CD8-positive, alpha-beta memory T cell (primary cell): ENCODE data around the gene SORCS2. TPM values are rescaled to one million over a fixed set of nuclear protein-coding genes. Genes with fewer than 3 reads are reported as not detected.

Experiments
- CTCF ChIA-PET: fragments of 350-600 bp; sonication (Branson Sonifier 250); formaldehyde crosslinking; loops from one replicate; lab custom pipeline; 2021; ENCODE audit warnings: antibody characterized with exemption; lab: Charles Lee
- POLR2A ChIA-PET: fragments of 350-600 bp; sonication (Branson Sonifier 250); formaldehyde crosslinking; loops from one replicate; lab custom pipeline; 2021; ENCODE audit warnings: antibody characterized with exemption; lab: Charles Lee
- DNase-seq, 5 donors: peaks; one replicate each; pipeline versions ENCODE4 v3.0.0 to v3.0.0-alpha.2; 2020 to 2022; ENCODE audit warnings: mixed read lengths in 1 of 5
- H3K27ac ChIP-seq: one replicate; pipeline ENCODE4 v1.7.0; 2013; ENCODE audit warnings: low read depth, mild to moderate bottlenecking, low read length, moderate library complexity
- H3K27me3 ChIP-seq: 2 replicates; pipeline ENCODE4 v1.7.0; 2013; ENCODE audit warnings: low read length, mild to moderate bottlenecking; ENCODE audit not compliant: insufficient read depth, poor library complexity, severe bottlenecking
- H3K36me3 ChIP-seq: 2 replicates; pipeline ENCODE4 v1.7.0; 2013; ENCODE audit warnings: mild to moderate bottlenecking, low read length, moderate library complexity; ENCODE audit not compliant: insufficient read depth
- H3K4me1 ChIP-seq: 2 replicates; pipeline ENCODE4 v1.7.0; 2013; ENCODE audit warnings: mild to moderate bottlenecking, low read length, moderate library complexity; ENCODE audit not compliant: insufficient read depth
- H3K4me3 ChIP-seq: 2 replicates; pipeline ENCODE4 v1.7.0; 2013; ENCODE audit warnings: mild to moderate bottlenecking, low read length
- H3K9me3 ChIP-seq: 2 replicates; pipeline ENCODE4 v1.7.0; 2013; ENCODE audit warnings: mild to moderate bottlenecking, low read length
- H3K27ac Mint-ChIP-seq, 8 donors: one replicate each; pipeline ENCODE4 v1.8.0; 2020 to 2021; ENCODE audit warnings: mixed read lengths in 8 of 8, mild to moderate bottlenecking in 6 of 8, inconsistent platforms in 3 of 8, moderate library complexity in 3 of 8
- H3K27me3 Mint-ChIP-seq, 2 donors: one replicate each; pipeline ENCODE4 v1.8.0; 2020 to 2021; ENCODE audit warnings: mixed read lengths in 2 of 2, mild to moderate bottlenecking in 1 of 2, moderate library complexity in 1 of 2
- H3K36me3 Mint-ChIP-seq, 3 donors: one replicate each; pipeline ENCODE4 v1.8.0; 2020 to 2021; ENCODE audit warnings: mixed read lengths in 3 of 3, inconsistent platforms in 1 of 3, mild to moderate bottlenecking in 1 of 3
- H3K4me1 Mint-ChIP-seq, 3 donors: one replicate each; pipeline ENCODE4 v1.8.0; 2020 to 2021; ENCODE audit warnings: mixed read lengths in 3 of 3, inconsistent platforms in 1 of 3, mild to moderate bottlenecking in 1 of 3
- H3K4me3 Mint-ChIP-seq, 7 donors: one replicate each; pipeline ENCODE4 v1.8.0; 2020 to 2021; ENCODE audit warnings: mixed read lengths in 7 of 7, mild to moderate bottlenecking in 6 of 7, moderate library complexity in 4 of 7, inconsistent platforms in 2 of 7
- H3K9me3 Mint-ChIP-seq, 5 donors: one replicate each; pipeline ENCODE4 v1.8.0; 2020 to 2022; ENCODE audit warnings: mixed read lengths in 5 of 5, mild to moderate bottlenecking in 3 of 5, moderate library complexity in 2 of 5, inconsistent platforms in 1 of 5
- polyA plus RNA-seq: library from polyadenylated mRNA; unstranded; fragments of 300-500 nt; fragmentation: Illumina TruSeq; gene quantifications from one replicate; pipeline ENCODE4 v1.2.3, GENCODE V29; 2021
- total RNA-seq, 2 experiments: library from RNA; stranded (reverse); gene quantifications; one replicate each; pipeline ENCODE4 v1.2.3, GENCODE V29; 2021

SORCS2 gene
- total and polyA plus RNA-seq, 3 experiments from 2014 or later, result not detected

- DNase-seq, result no peak
- POLR2A ChIA-PET, result no interaction called here
- Histone ChIP-seq H3K4me1 (no peaks in the 10 kb centered on the region), H3K9me3 (no peaks in the 10 kb centered on the region), H3K36me3 (no peaks in the 10 kb centered on the region), H3K4me3 (no peak overlapping the region), H3K27me3 (no peaks in the 10 kb centered on the region), H3K27ac (no peak overlapping the region)
- H3K4me3 Mint-ChIP-seq, result no peak overlapping the region
- peaks cover 11 to 16% of the 10 kb centered on the region in 2 donors for H3K27me3 Mint-ChIP-seq
- no peaks in the 10 kb centered on the region for H3K4me1 Mint-ChIP-seq
- H3K36me3 Mint-ChIP-seq, result no peaks in the 10 kb centered on the region
- no peak overlapping the region for H3K27ac Mint-ChIP-seq
- H3K9me3 Mint-ChIP-seq, result no peaks in the 10 kb centered on the region
- CTCF ChIA-PET, result no interaction called here
Measured at GRCh38 chr4:7392438-7393421, 200.4 kb downstream of the SORCS2 start.

DNA sequence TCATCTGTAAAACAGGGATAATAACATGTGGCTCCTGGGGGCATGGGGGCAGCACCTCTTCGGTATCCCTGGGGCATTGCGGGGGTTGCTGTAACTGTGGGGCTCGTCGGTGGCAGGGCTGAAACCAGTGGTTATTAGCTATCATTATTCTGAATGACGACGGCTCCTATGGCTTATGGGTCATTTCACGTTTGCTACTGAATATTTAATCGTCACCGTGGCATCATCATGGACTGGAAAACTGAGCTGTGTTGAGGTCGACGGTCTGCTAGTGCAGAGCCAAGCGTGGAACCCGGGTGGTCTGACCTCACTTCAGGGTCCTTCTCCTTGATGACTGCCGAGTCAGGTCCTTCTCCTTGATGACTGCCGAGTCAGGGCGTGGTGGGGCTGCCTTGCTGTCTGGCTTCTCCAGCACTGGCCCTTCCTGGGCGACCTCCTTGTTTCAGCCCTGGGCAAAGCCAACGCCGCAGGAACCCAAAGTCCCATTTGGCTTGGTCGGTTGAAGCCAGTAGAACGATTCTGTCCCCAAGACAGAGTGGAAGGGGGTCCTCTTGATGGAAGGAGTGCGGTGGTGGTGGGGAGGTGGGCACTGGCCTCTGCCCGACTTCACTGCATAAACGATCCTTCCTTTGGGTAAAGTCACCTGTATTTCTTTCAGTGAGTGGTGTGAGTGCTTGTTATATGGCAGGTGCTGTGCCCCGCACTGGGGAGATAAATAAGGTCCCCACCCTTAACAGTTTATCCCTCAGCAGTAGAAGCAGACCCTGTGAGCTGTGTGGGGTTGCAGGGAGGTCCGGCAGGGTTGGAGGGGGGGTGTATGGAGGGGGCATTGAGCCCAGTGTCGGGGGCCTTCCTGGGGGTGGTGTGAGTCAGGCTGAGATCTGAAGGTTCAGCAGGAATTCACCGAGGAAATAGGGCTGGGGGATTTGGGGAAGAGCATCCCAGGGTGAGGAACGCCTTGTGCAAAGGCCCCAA is 201.6 kb downstream of the SORCS2 start:
- H3K4me3 Mint-ChIP-seq, result no peak overlapping the region
- peaks cover 11 to 23% of the 10 kb centered on the region in 2 donors for H3K27me3 Mint-ChIP-seq
- no peaks in the 10 kb centered on the region for H3K27me3 ChIP-seq
- H3K9me3 ChIP-seq, result no peaks in the 10 kb centered on the region
- H3K4me1 ChIP-seq, result no peaks in the 10 kb centered on the region
- no peaks in the 10 kb centered on the region for H3K36me3 Mint-ChIP-seq
- ChIA-PET POLR2A (no interaction called here), CTCF (no interaction called here)
- no peak overlapping the region for H3K27ac Mint-ChIP-seq
- H3K27ac ChIP-seq, result no peak overlapping the region
- no peaks in the 10 kb centered on the region for H3K9me3 Mint-ChIP-seq
- no peaks in the 10 kb centered on the region for H3K36me3 ChIP-seq
- no peak for DNase-seq
- H3K4me1 Mint-ChIP-seq, result no peaks in the 10 kb centered on the region
- no peak overlapping the region for H3K4me3 ChIP-seq

GRCh38 chr4:7394681-7395451 is 202.5 kb downstream of the SORCS2 start:
- no peak overlapping the region for H3K27ac ChIP-seq
- no peaks in the 10 kb centered on the region for H3K27me3 ChIP-seq
- H3K27me3 Mint-ChIP-seq, result peaks cover 11 to 23% of the 10 kb centered on the region in 2 donors
- no peaks in the 10 kb centered on the region for H3K4me1 ChIP-seq
- no peak overlapping the region for H3K4me3 Mint-ChIP-seq
- no peak overlapping the region for H3K4me3 ChIP-seq
- no peak for DNase-seq
- ChIA-PET CTCF (no interaction called here), POLR2A (no interaction called here)
- no peak overlapping the region for H3K27ac Mint-ChIP-seq
- H3K36me3 Mint-ChIP-seq, result no peaks in the 10 kb centered on the region
- no peaks in the 10 kb centered on the region for H3K4me1 Mint-ChIP-seq
- no peaks in the 10 kb centered on the region for H3K36me3 ChIP-seq
- H3K9me3 Mint-ChIP-seq, result no peaks in the 10 kb centered on the region
- no peaks in the 10 kb centered on the region for H3K9me3 ChIP-seq

GRCh38 chr4:7395645-7396044 is 203.3 kb downstream of the SORCS2 start:
- Mint-ChIP-seq H3K36me3 (no peaks in the 10 kb centered on the region), H3K4me3 (no peak overlapping the region), H3K4me1 (no peaks in the 10 kb centered on the region), H3K9me3 (no peaks in the 10 kb centered on the region), H3K27ac (no peak overlapping the region), H3K27me3 (peaks cover 10 to 26% of the 10 kb centered on the region in 2 donors)
- H3K36me3 ChIP-seq, result no peaks in the 10 kb centered on the region
- H3K9me3 ChIP-seq, result no peaks in the 10 kb centered on the region
- no peak overlapping the region for H3K27ac ChIP-seq
- H3K4me1 ChIP-seq, result no peaks in the 10 kb centered on the region
- H3K4me3 ChIP-seq, result no peak overlapping the region
- no peaks in the 10 kb centered on the region for H3K27me3 ChIP-seq
- POLR2A ChIA-PET, result no interaction called here
- no peak for DNase-seq
- CTCF ChIA-PET, result no interaction called here

DNA sequence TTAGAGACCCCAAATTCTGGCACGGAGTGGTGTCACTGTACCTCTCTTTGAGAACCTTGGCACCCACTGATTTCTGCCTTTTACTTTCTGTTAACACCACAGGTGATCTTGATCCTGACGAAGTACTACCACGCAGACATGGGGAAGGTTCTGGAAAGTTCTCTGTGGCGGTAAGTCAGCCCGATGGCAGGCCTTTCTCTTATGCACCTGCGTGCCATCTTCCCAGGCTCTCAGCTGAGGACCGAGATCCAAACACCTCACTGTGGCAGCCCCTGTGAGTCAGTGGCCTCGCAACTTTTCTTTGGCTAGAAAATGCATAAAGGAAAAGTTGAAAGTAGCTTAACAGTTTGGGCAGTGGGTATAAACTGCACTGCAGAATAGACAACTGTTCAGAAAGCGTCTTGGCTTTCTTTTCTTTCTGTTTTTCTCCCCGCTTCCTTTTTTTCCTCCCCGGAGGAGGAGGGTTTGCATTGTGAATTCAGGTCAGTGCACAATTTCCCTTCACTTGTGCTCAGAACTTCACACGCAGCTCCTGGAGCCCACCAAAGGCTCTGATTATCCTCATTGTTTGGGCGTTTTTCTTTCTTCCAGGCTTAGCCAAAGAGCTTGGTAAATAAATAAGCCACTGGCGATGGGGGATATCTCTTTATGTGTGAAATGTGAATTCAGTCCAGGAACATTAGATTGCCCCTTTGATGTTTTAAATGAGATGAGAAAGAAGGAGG is 204.0 kb downstream of the SORCS2 start:
- Histone ChIP-seq H3K27ac (no peak overlapping the region), H3K9me3 (no peaks in the 10 kb centered on the region), H3K27me3 (no peaks in the 10 kb centered on the region), H3K36me3 (no peaks in the 10 kb centered on the region), H3K4me3 (no peak overlapping the region), H3K4me1 (no peaks in the 10 kb centered on the region)
- no peaks in the 10 kb centered on the region for H3K9me3 Mint-ChIP-seq
- H3K4me1 Mint-ChIP-seq, result no peaks in the 10 kb centered on the region
- DNase-seq, result no peak
- ChIA-PET POLR2A (no interaction called here), CTCF (no interaction called here)
- H3K4me3 Mint-ChIP-seq, result no peak overlapping the region
- no peaks in the 10 kb centered on the region for H3K36me3 Mint-ChIP-seq
- H3K27me3 Mint-ChIP-seq, result peaks cover 15 to 32% of the 10 kb centered on the region in 2 donors
- H3K27ac Mint-ChIP-seq, result no peak overlapping the region

DNA sequence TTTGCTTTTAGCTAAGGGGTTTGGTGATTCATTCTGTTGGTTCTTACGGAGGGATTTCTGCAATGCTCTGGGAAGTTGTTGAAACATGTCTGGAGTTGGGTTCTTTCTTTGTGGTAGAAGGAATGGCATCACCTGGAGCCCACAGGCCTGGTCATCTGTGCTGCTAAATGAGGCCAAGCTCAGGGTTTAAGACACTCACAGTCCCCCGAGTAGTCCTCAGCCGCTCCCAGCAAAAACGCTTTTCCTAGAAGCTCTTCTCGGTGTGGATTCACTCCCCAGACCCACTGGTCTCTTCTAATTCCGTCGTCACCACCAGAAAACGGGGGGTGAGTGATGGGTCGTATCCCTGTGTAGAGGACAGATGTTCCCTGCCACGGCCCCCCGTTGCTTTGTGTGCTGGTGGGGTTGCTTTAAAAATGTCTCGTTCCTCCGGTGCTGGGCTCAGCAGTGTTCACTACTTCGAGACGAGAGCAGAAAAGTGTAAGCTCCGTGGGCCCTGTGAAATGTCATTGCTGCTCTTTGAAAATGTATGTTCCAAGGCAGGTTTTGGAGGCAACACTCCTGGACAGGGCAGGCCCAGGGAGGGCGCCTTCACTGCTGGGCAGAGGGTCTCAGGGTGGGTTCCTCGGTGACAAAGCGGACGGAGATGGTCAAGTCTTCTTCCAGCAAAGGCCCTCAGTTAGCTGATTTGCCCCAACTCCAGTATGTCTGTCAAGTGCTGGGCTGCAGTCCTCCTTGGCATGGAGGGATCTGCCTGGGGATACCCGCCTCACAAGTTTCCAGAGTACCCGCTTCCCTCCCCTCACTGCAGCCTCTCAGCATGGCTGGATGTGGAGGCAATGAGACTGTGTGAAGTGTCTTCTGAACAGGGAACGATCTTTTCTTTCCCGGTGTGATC is 205.1 kb downstream of the SORCS2 start:
- Histone ChIP-seq H3K4me1 (no peaks in the 10 kb centered on the region), H3K27me3 (no peaks in the 10 kb centered on the region), H3K4me3 (no peak overlapping the region), H3K9me3 (no peaks in the 10 kb centered on the region), H3K36me3 (no peaks in the 10 kb centered on the region), H3K27ac (no peak overlapping the region)
- ChIA-PET CTCF (no interaction called here), POLR2A (no interaction called here)
- H3K27me3 Mint-ChIP-seq, result peaks cover 15 to 29% of the 10 kb centered on the region in 2 donors
- H3K9me3 Mint-ChIP-seq, result no peaks in the 10 kb centered on the region
- no peaks in the 10 kb centered on the region for H3K36me3 Mint-ChIP-seq
- DNase-seq, result no peak
- no peaks in the 10 kb centered on the region for H3K4me1 Mint-ChIP-seq
- H3K4me3 Mint-ChIP-seq, result no peak overlapping the region
- H3K27ac Mint-ChIP-seq, result no peak overlapping the region

DNA sequence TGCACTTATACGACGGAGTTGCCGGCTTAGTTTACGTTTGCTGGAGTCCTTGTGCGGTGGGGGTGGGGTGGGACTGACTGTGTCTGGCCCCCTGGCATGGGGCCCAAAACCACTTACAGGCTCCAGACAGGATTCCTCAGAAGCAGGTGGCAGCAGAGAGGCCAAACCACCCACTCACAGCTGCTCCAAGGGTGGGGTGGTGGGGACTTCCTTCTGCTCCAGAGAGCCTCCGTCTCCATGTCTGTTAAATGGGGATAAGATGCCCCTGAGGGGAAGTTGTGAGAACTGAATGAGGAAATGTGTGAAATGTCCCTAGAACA is 205.7 kb downstream of the SORCS2 start:
- no peaks in the 10 kb centered on the region for H3K4me1 ChIP-seq
- POLR2A ChIA-PET, result no interaction called here
- DNase-seq, result no peak
- H3K27me3 Mint-ChIP-seq, result peaks cover 15 to 28% of the 10 kb centered on the region in 2 donors
- H3K4me3 Mint-ChIP-seq, result no peak overlapping the region
- no peak overlapping the region for H3K27ac Mint-ChIP-seq
- CTCF ChIA-PET, result no interaction called here
- H3K36me3 ChIP-seq, result no peaks in the 10 kb centered on the region
- H3K9me3 Mint-ChIP-seq, result no peaks in the 10 kb centered on the region
- no peaks in the 10 kb centered on the region for H3K9me3 ChIP-seq
- H3K27ac ChIP-seq, result no peak overlapping the region
- no peak overlapping the region for H3K4me3 ChIP-seq
- H3K36me3 Mint-ChIP-seq, result no peaks in the 10 kb centered on the region
- H3K4me1 Mint-ChIP-seq, result no peaks in the 10 kb centered on the region
- H3K27me3 ChIP-seq, result no peaks in the 10 kb centered on the region
